AG04449 (cell line): ENCODE measurements around the gene POLE.

Experiments
- CTCF ChIA-PET: fragments of 350-600 bp; formaldehyde crosslinking; extraction: SDS; loops from one replicate; lab custom pipeline; 2021; ENCODE audit warnings: antibody characterized with exemption; lab: Yijun Ruan, JAX
- POLR2A ChIA-PET: fragments of 400-600, 350-600 bp; formaldehyde crosslinking; extraction: SDS; loops from one replicate; lab custom pipeline; 2020; ENCODE audit warnings: antibody characterized with exemption, inconsistent platforms; lab: Yijun Ruan, JAX
- DNase-seq: peaks from one replicate; pipeline ENCODE4 v3.0.0-alpha.2; 2010; ENCODE audit warnings: low read depth, low spot score
- H3K4me3 ChIP-seq: 2 replicates; pipeline ENCODE4 v1.5.1; 2011; ENCODE audit warnings: low read depth, mild to moderate bottlenecking, control low read depth, low read length
- TF ChIP-seq, protein P1 (sequence below): IDR thresholded peaks from one replicate; pipeline ENCODE4 v1.5.1; 2011; ENCODE audit warnings: mild to moderate bottlenecking, moderate library complexity, low read length, control low read depth, inconsistent platforms; ENCODE audit not compliant: insufficient read depth; ENCODE audit errors: missing control alignments

The POLE gene

DNA sequence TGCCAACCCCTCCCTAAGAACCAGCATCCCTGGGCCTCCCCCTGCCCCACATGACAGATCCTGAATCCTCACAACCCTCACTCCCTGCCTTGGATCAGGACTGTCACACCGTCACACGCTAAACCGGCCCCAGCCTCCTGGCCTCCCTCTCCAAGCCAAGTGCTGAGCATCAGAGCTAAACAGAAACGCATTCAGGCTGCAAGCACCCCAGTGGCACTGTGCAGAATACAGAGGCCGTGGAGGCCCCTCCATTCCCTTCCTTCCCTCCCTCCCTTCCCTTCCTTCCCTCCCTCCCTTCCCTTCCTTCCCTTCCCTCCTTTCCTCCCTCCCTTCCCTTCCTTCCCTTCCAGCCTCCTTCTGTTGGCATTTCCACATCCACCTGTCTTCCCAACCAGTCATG lies 12.6 kb downstream of the POLE start:
- POLR2A ChIA-PET = no interaction called here
- TF ChIP-seq, protein P1, sequence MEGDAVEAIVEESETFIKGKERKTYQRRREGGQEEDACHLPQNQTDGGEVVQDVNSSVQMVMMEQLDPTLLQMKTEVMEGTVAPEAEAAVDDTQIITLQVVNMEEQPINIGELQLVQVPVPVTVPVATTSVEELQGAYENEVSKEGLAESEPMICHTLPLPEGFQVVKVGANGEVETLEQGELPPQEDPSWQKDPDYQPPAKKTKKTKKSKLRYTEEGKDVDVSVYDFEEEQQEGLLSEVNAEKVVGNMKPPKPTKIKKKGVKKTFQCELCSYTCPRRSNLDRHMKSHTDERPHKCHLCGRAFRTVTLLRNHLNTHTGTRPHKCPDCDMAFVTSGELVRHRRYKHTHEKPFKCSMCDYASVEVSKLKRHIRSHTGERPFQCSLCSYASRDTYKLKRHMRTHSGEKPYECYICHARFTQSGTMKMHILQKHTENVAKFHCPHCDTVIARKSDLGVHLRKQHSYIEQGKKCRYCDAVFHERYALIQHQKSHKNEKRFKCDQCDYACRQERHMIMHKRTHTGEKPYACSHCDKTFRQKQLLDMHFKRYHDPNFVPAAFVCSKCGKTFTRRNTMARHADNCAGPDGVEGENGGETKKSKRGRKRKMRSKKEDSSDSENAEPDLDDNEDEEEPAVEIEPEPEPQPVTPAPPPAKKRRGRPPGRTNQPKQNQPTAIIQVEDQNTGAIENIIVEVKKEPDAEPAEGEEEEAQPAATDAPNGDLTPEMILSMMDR = no peak
- CTCF ChIA-PET = no interaction called here
- no peak for DNase-seq
- no peak overlapping the region for H3K4me3 ChIP-seq

DNA sequence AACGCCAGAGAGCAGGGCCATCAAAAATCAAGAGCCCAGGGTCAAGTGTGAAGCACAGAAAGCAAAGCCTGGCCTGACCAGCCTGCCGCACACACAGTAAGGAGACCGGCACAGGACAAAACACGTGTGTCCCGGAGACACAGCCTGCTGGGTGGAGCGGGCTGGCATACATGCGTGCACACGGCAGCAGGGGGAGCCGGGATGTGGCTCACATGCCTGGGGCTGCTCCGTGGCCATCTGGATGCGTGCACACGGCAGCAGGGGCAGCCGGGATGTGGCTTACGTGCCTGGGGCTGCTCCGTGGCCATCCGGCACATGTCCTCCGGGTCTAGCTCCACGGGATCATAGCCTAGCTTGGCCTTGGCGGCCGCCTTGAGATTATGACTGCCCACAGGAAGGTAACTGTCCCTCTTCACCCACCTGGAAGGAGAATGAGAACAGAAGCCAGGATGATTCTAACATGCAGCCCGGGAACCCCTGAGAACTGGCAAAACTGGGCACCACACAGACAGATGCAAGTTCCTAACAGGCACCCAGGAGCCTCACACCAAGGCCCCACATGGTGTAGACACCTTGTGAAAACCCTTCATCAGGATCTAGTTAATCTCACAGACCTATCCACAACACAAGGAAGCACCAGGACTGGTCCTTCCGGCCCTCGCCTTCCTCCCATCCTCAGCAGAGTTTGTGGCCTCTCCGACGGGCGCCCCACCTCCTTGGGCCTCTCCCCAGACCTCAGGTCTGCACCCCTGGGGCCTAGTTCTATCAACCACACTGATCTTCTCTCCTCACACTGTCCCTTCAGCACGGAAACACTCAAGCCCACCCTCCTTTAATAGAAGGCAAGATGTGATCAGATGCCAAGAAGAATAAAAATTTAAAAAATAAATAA lies 13.6 kb downstream of the POLE start:
- no peak for DNase-seq

DNA sequence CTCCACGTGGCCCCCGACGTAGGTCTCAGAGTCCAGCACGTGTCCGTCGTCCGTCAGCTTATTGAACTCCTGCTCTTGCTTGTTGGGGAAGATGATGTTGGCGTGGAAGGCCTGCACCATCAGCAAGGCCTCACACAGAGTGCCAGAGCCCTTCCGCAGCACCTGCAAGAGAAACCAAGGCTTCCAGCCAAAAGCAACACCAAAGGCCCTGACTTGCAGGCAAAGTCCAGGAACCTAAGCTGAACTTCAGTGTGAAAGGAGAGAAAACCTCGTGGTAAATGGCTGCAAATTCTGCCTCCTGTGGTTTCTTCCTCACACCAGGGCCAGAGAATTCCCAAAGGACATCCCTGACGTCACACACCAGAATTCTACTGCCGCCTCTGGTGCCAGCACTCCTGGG lies 14.5 kb downstream of the POLE start:
- TF ChIP-seq, protein P1 = no peak
- no peak for DNase-seq
- CTCF ChIA-PET = no interaction called here
- H3K4me3 ChIP-seq = no peak overlapping the region
- POLR2A ChIA-PET = no interaction called here

More for the DNA sequence above, 13.6 kb downstream of the POLE start:
- ChIA-PET CTCF (no interaction called here), POLR2A (no interaction called here)
- TF ChIP-seq, protein P1 = no peak
- no peak overlapping the region for H3K4me3 ChIP-seq

DNA sequence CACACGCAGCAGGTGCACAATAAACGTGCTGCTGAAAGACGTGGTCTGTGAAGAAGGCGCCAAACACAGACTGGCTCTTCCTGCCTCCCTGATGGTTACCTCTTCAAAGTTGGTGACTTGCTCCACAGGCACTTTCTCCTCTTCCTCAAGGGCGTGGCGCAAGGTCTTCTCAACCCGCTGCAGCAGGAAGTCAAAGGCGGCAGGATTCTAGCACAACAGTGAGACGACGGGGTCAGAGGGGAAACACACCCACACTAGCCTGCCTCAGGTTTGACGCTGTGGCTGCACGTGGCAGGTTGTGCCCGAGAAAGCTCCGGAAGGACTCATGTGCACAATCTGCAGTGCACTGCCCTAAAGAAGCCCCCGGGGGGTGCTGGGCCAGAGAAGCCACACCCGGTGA lies 15.0 kb downstream of the POLE start:
- TF ChIP-seq, protein P1 = no peak
- CTCF ChIA-PET = no interaction called here
- POLR2A ChIA-PET = no interaction called here
- DNase-seq = no peak
- no peak overlapping the region for H3K4me3 ChIP-seq

DNA sequence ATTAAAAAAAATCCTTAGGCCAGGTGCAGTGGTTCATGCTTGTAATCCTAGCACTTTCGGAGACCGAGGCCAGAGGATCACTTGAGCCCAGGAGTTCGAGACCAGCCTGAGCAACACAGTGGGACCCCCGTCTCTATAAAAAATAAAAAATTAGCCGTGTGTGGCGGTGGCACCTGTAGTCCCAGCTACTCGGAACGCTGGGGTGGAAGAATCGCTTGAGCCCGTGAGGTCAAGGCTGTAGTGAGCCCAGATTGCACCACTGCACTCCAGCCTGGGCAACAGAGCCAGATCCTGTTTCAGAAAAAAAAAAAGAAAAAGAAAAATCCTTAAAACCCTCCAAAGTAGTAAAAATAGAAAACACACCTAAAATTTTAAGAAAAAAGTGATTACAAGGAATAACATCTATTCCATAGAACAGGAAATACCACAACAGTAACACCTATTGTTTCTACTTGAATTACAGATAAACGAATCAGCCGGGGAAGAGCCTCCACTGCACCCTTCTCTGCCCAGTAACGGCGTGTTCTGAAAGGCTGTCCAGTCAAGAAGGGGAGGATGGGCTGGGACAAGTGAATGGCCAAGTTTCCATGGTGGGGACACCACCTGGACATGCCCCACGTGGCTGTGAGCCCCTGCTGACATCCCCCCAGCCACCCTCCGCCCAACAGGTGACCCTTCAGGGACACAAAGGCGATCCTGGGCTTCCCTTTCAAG lies 17.8 kb downstream of the POLE start:
- ChIA-PET CTCF (interaction anchor here (1.1 kb wide), 1 partner anchor 31 kb away, joined by 3 read pairs; no protein-coding TSS in a partner anchor), POLR2A (no interaction called here)
- TF ChIP-seq, protein P1 = no peak
- H3K4me3 ChIP-seq = no peak overlapping the region
- no peak for DNase-seq
